Tibial nerve (tissue), 4 donors: Measurements from ENCODE around the gene NME3. TPM values are rescaled to one million over a fixed set of nuclear protein-coding genes. Genes with fewer than 3 reads are reported as not detected.

Source experiments
- DNase-seq, 2 donors: peaks; one replicate each; pipeline ENCODE4 v3.0.0-alpha.2; 2019; ENCODE audit warnings: low spot score in 2 of 2
- H3K27ac ChIP-seq, 4 donors: fragments of 200-600 bp; sonication (generic) in 3 of 4; one replicate each; pipeline ENCODE4 v1.5.1; 2017 to 2019; ENCODE audit warnings: mild to moderate bottlenecking in 1 of 4
- H3K27me3 ChIP-seq, 2 donors: fragments of 200-600 bp; sonication (generic) in 1 of 2; one replicate each; pipeline versions ENCODE4 v1.5.1 to v1.6.0; 2017 to 2019
- H3K36me3 ChIP-seq, 3 donors: fragments of 200-600 bp; sonication (generic); one replicate each; pipeline ENCODE4 v1.5.1; 2018 to 2019
- H3K4me1 ChIP-seq, 4 donors: fragments of 200-600 bp; sonication (generic) in 3 of 4; one replicate each; pipeline ENCODE4 v1.5.1; 2017 to 2019
- H3K4me3 ChIP-seq, 4 donors: fragments of 200-600 bp; sonication (generic) in 3 of 4; one replicate each; pipeline ENCODE4 v1.5.1; 2017 to 2019; ENCODE audit warnings: mild to moderate bottlenecking in 1 of 4, moderate library complexity in 1 of 4
- H3K9me3 ChIP-seq, 4 donors: fragments of 200-600 bp; sonication (generic) in 3 of 4; one replicate each; pipeline ENCODE4 v1.5.1; 2017 to 2019
- EP300 ChIP-seq, 2 donors: sonication (generic); formaldehyde crosslinking; IDR thresholded peaks; one replicate each; pipeline ENCODE4 v1.6.1; 2017; ENCODE audit warnings: antibody characterized with exemption in 2 of 2, mild to moderate bottlenecking in 1 of 2
- POLR2A ChIP-seq, 2 donors: fragments of 450-650 bp; IDR thresholded peaks; one replicate each; pipeline ENCODE4 v1.6.1; 2017; ENCODE audit warnings: antibody characterized with exemption in 2 of 2, mild to moderate bottlenecking in 2 of 2, moderate library complexity in 2 of 2
- whole genome bisulfite sequencing, 2 donors: methylation state at CpG; one replicate each; pipeline ENCODE4 v1.1.5; 2018; 5-methylcytosine and 5-hydroxymethylcytosine counted together
- total RNA-seq, 4 donors: library from RNA; depleted of rRNA; stranded (reverse); fragments of >200 nt; gene quantifications; one replicate each; pipeline ENCODE4 v1.1.0, GENCODE V29; 2016
- TF ChIP-seq, protein P1 (sequence below), 5 experiments: fragments of 200-600 bp in 3 of 5; fragments of 450-650 bp in 2 of 5; sonication (generic) in 3 of 5; IDR thresholded peaks; one replicate each; pipeline ENCODE4 v1.5.1; 2016 to 2019; ENCODE audit warnings: antibody characterized with exemption in 5 of 5, mild to moderate bottlenecking in 3 of 5, moderate library complexity in 2 of 5

NME3 gene
- total RNA-seq, 4 donors from 2014 or later, result 113 to 198 (median 128) TPM

- DNase-seq, result no peak
- Histone ChIP-seq H3K4me3 (no peak overlapping the region), H3K27me3 (no peaks in the 10 kb centered on the region), H3K27ac (no peak overlapping the region), H3K9me3 (no peaks in the 10 kb centered on the region), H3K4me1 (peaks cover 0 to 45% (median 15%) of the 10 kb centered on the region in 4 donors), H3K36me3 (peaks cover 2 to 76% (median 22%) of the 10 kb centered on the region in 3 donors)
- TF ChIP-seq EP300 (IDR thresholded peaks at IDR 0.05), result no peak
- TF ChIP-seq, protein P1, sequence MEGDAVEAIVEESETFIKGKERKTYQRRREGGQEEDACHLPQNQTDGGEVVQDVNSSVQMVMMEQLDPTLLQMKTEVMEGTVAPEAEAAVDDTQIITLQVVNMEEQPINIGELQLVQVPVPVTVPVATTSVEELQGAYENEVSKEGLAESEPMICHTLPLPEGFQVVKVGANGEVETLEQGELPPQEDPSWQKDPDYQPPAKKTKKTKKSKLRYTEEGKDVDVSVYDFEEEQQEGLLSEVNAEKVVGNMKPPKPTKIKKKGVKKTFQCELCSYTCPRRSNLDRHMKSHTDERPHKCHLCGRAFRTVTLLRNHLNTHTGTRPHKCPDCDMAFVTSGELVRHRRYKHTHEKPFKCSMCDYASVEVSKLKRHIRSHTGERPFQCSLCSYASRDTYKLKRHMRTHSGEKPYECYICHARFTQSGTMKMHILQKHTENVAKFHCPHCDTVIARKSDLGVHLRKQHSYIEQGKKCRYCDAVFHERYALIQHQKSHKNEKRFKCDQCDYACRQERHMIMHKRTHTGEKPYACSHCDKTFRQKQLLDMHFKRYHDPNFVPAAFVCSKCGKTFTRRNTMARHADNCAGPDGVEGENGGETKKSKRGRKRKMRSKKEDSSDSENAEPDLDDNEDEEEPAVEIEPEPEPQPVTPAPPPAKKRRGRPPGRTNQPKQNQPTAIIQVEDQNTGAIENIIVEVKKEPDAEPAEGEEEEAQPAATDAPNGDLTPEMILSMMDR (IDR thresholded peaks at IDR 0.05), result no peak
- TF ChIP-seq POLR2A (IDR thresholded peaks at IDR 0.05), result no peak
- 93% methylated on average over 29 to 37 of the region's 42 CpGs for WGBS, 2 donors
Observed at GRCh38 chr16:1767116-1767994, 4.0 kb downstream of the NME3 start.

GRCh38 chr16:1766701-1767100 is 4.6 kb downstream of the NME3 start:
- TF ChIP-seq POLR2A (IDR thresholded peaks at IDR 0.05) (no peak), EP300 (IDR thresholded peaks at IDR 0.05) (no peak)
- TF ChIP-seq, protein P1 (IDR thresholded peaks at IDR 0.05), result no peak
- no peaks in the 10 kb centered on the region for H3K9me3 ChIP-seq

GRCh38 chr16:1766231-1766630 is 5.1 kb downstream of the NME3 start:
- no peak for TF ChIP-seq POLR2A (IDR thresholded peaks at IDR 0.05)
- TF ChIP-seq, protein P1 (IDR thresholded peaks at IDR 0.05), result no peak
- TF ChIP-seq EP300 (IDR thresholded peaks at IDR 0.05), result no peak
- no peaks in the 10 kb centered on the region for H3K9me3 ChIP-seq
- H3K36me3 ChIP-seq, result peaks cover 2 to 88% (median 22%) of the 10 kb centered on the region in 3 donors
- no peak overlapping the region for H3K27ac ChIP-seq
- 88 to 89% methylated on average over 13 to 19 of the region's 19 CpGs for WGBS, 2 donors
- no peak overlapping the region for H3K4me3 ChIP-seq
- no peaks in the 10 kb centered on the region for H3K27me3 ChIP-seq
- H3K4me1 ChIP-seq, result peaks cover 0 to 36% (median 6%) of the 10 kb centered on the region in 4 donors
- no peak for DNase-seq

More at GRCh38 chr16:1766701-1767100, 4.6 kb downstream of the NME3 start:
- Histone ChIP-seq H3K27ac (no peak overlapping the region), H3K36me3 (peaks cover 2 to 83% (median 22%) of the 10 kb centered on the region in 3 donors), H3K4me3 (no peak overlapping the region), H3K4me1 (peaks cover 0 to 38% (median 8%) of the 10 kb centered on the region in 4 donors), H3K27me3 (no peaks in the 10 kb centered on the region)
- WGBS, 2 donors, result 82 to 93% methylated on average over 3 to 18 of the region's 18 CpGs
- no peak for DNase-seq

- Histone ChIP-seq H3K36me3 (peaks cover 2 to 92% (median 24%) of the 10 kb centered on the region in 3 donors), H3K9me3 (no peaks in the 10 kb centered on the region), H3K4me1 (peaks cover 0 to 33% (median 6%) of the 10 kb centered on the region in 4 donors), H3K27ac (no peak overlapping the region), H3K4me3 (no peak overlapping the region), H3K27me3 (no peaks in the 10 kb centered on the region)
- TF ChIP-seq, protein P1 (IDR thresholded peaks at IDR 0.05), result no peak
- no peak for TF ChIP-seq POLR2A (IDR thresholded peaks at IDR 0.05)
- no peak for TF ChIP-seq EP300 (IDR thresholded peaks at IDR 0.05)
- DNase-seq, result no peak
- WGBS, 2 donors, result 87% methylated on average over 20 of the region's 22 CpGs
Observed at GRCh38 chr16:1765826-1766225, 5.5 kb downstream of the NME3 start.

DNA sequence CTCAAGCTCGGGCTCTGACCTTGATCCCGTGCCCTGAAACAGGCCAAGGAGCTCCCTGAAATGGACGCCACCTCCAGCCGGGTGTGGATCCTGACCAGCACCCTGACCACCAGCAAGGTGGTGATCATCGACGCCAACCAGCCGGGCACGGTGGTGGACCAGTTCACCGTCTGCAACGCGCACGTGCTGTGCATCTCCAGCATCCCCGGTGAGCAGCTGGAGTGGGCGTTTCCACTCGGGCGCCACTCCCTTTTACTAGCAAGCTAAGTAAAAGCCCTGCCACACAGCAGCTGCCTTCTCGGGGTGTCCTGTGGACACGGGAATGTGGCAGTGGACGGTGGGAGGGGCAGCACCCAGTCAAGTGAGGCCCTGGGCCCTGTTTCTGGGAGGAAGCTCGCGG is 6.4 kb downstream of the NME3 start:
- Histone ChIP-seq H3K27ac (no peak overlapping the region), H3K36me3 (peaks cover 2 to 100% (median 30%) of the 10 kb centered on the region in 3 donors), H3K27me3 (no peaks in the 10 kb centered on the region), H3K4me1 (peaks cover 0 to 24% (median 2%) of the 10 kb centered on the region in 4 donors), H3K9me3 (no peaks in the 10 kb centered on the region), H3K4me3 (no peak overlapping the region)
- no peak for DNase-seq
- TF ChIP-seq EP300 (IDR thresholded peaks at IDR 0.05), result no peak
- TF ChIP-seq POLR2A (IDR thresholded peaks at IDR 0.05), result no peak
- TF ChIP-seq, protein P1 (IDR thresholded peaks at IDR 0.05), result no peak
- 84 to 97% methylated on average over 10 to 11 of the region's 21 CpGs for WGBS, 2 donors
